ENCODE results near the gene PDCD6IP. TPM values are rescaled to one million over a fixed set of nuclear protein-coding genes. Genes with fewer than 3 reads are reported as not detected.

The PDCD6IP gene
- total and polyA plus RNA-seq, 2 of the 13 experiments (the other 11 are each of a cell fraction or from before 2014, with no cell fraction given) = 62.5 to 85.6 TPM

- peaks cover 12% of the 10 kb centered on the region for H3K4me1 ChIP-seq (ENCODE audit: insufficient read depth, low read length)
- no peak overlapping the region for H3K27ac ChIP-seq (ENCODE audit: extremely low read length, insufficient read depth, low read length)
- ATAC-seq = peak; percentile 30
- TF ChIP-seq ZNF552 (CRISPR knock-in tag; IDR thresholded peaks at IDR 0.05; ENCODE audit: borderline replicate concordance) (no peak), ZNF816 (CRISPR knock-in tag; IDR thresholded peaks at IDR 0.05; ENCODE audit: borderline replicate concordance) (no peak), CTCF (CRISPR knock-in tag; IDR thresholded peaks at IDR 0.05) (peak; percentile 69), ZNF619 (CRISPR knock-in tag; IDR thresholded peaks at IDR 0.05) (no peak), CEBPB (IDR thresholded peaks at IDR 0.05; ENCODE audit: borderline replicate concordance, low read depth, low read length) (peak; percentile 80), STAG1 (CRISPR knock-in tag; IDR thresholded peaks at IDR 0.05) (peak; percentile 79), SMC3 (IDR thresholded peaks at IDR 0.05; ENCODE audit: low read length) (peak; percentile 54)
- TF ChIP-seq, protein P1, sequence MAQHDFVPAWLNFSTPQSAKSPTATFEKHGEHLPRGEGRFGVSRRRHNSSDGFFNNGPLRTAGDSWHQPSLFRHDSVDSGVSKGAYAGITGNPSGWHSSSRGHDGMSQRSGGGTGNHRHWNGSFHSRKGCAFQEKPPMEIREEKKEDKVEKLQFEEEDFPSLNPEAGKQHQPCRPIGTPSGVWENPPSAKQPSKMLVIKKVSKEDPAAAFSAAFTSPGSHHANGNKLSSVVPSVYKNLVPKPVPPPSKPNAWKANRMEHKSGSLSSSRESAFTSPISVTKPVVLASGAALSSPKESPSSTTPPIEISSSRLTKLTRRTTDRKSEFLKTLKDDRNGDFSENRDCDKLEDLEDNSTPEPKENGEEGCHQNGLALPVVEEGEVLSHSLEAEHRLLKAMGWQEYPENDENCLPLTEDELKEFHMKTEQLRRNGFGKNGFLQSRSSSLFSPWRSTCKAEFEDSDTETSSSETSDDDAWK (CRISPR knock-in tag; IDR thresholded peaks at IDR 0.05) = no peak
- peak overlapping the region; percentile 65 for H3K4me2 ChIP-seq (ENCODE audit: low read depth, low read length)
- in situ Hi-C loops (cut with HindIII; ENCODE audit: extremely low pct_ligation_motif_present, low pct_unique_long_range_greater_than_20kb) = loop anchor here (5.0 kb wide), 2 partner anchors 134 to 799 kb away; no protein-coding TSS in a partner anchor
- no peaks in the 10 kb centered on the region for H3K36me3 ChIP-seq (replicated peaks in 1 of 2; ENCODE audit: control insufficient read depth in 1 of 2, insufficient read depth in 2 of 2, low read length in 2 of 2)
- no peak overlapping the region for H3K9ac ChIP-seq (ENCODE audit: insufficient read depth, low read depth, low read length)
- intact Hi-C loops (cut with micrococcal nuclease; ENCODE audit: unreplicated experiment) = loop anchor here (1.0 kb wide), 1 partner anchor 132 kb away; no protein-coding TSS in a partner anchor
- peak; percentile 81 for FAIRE-seq
- DNase-seq (ENCODE audit: low spot score) = peak; percentile 39
- H4K20me1 ChIP-seq (ENCODE audit: insufficient read depth, low read length) = no peaks in the 10 kb centered on the region
- H3K27me3 ChIP-seq (ENCODE audit: control insufficient read depth in 1 of 2, insufficient read depth in 2 of 2, low read length in 2 of 2) = 0 out of 5 replicates have a peak, but pooled peaks cover 0 to 4% of the 10 kb centered on the region in 2 experiments
- BruUV-seq (replicated peaks) = no TSS peak
- POLR2A ChIA-PET = no interaction called here
- 3% methylated on average over 6 of the region's 6 CpGs for WGBS (ENCODE audit: low lambda C conversion rate)
- H2AFZ ChIP-seq (ENCODE audit: low read length) = no peak overlapping the region
- 0 out of 6 replicates have a peak overlapping the region, but pooled peaks of 1 of the 3 experiments have one; percentile 13 for H3K4me3 ChIP-seq (replicated peaks in 1 of 3; ENCODE audit: insufficient read depth in 1 of 3, low read depth in 2 of 3, low read length in 3 of 3)
- CTCF ChIA-PET (ENCODE audit: low intra/inter-chr PET ratio, low total read pairs) = interaction anchor here (1.4 to 2.0 kb wide), 3 partner anchors 128 to 800 kb away, joined by 4 to 17 read pairs (median 4); no protein-coding TSS in a partner anchor
- H3K79me2 ChIP-seq (ENCODE audit: insufficient read depth, low read length) = no peaks in the 10 kb centered on the region
- no peaks in the 10 kb centered on the region for H3K9me3 ChIP-seq (ENCODE audit: low read length)
Observed at GRCh38 chr3:33883538-33883950, 85.1 kb downstream of the PDCD6IP start.
